A673 (cell line): ENCODE results near the gene KRTAP9-1.

Source experiments
- EZH2 ChIP-seq: fragments of 200-600 bp; sonication (generic); IDR thresholded peaks from 2 replicates; pipeline ENCODE4 v1.6.1; 2017; ENCODE audit warnings: borderline replicate concordance, low read depth, mild to moderate bottlenecking, mixed read lengths, antibody characterized with exemption, low read length; ENCODE audit not compliant: poor library complexity, severe bottlenecking
- TF ChIP-seq, protein P1 (sequence below): fragments of 300-800, 200-600 bp; sonication (generic); conservative IDR thresholded peaks from 2 replicates; pipeline ENCODE4 v1.5.1; 2017; ENCODE audit warnings: low read depth, mild to moderate bottlenecking, antibody characterized with exemption, low read length, moderate library complexity, mixed read lengths

DNA sequence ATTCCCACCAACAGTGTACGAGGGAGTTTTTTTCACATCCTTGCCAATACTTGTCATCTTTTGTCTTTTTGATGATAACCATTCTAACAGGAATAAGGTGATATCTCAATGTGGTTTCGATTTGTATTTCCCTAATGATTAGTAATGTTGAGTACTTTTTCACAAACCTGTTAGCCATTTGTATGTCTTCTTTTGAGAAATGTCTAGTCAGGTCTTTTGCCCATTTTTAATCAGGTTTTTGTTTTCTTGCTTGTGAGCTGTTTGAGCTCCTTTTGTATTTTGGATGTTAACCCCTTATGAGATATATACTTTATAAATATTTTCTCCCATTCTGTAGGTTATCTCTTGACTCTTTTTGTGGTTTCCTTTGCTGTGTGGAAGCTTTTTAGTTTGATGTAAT lies 38.2 kb upstream of the KRTAP9-1 start:
- TF ChIP-seq, protein P1, sequence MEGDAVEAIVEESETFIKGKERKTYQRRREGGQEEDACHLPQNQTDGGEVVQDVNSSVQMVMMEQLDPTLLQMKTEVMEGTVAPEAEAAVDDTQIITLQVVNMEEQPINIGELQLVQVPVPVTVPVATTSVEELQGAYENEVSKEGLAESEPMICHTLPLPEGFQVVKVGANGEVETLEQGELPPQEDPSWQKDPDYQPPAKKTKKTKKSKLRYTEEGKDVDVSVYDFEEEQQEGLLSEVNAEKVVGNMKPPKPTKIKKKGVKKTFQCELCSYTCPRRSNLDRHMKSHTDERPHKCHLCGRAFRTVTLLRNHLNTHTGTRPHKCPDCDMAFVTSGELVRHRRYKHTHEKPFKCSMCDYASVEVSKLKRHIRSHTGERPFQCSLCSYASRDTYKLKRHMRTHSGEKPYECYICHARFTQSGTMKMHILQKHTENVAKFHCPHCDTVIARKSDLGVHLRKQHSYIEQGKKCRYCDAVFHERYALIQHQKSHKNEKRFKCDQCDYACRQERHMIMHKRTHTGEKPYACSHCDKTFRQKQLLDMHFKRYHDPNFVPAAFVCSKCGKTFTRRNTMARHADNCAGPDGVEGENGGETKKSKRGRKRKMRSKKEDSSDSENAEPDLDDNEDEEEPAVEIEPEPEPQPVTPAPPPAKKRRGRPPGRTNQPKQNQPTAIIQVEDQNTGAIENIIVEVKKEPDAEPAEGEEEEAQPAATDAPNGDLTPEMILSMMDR = no peak
- TF ChIP-seq EZH2 = no peak
